ENCODE measurements around the gene KIF7.

GRCh38 chr15:89673165-89673512 is 17.9 kb upstream of the KIF7 start:
- TF ChIP-seq POLR2A (IDR thresholded peaks at IDR 0.05; ENCODE audit: low read depth, low read length), result no peak
- no peak for TF ChIP-seq POLR2AphosphoS5 (IDR thresholded peaks at IDR 0.05; ENCODE audit: insufficient read depth, low read depth, low read length)
- TF ChIP-seq CTCF (IDR thresholded peaks at IDR 0.05; ENCODE audit: extremely low read depth in 1 of 2, insufficient read depth in 1 of 2, low read depth in 1 of 2, low read length in 2 of 2), result peak; percentile 51 to 79
- no peak for TF ChIP-seq FOS (IDR thresholded peaks at IDR 0.05; ENCODE audit: borderline replicate concordance, insufficient read depth, low read length)
- TF ChIP-seq MAX (IDR thresholded peaks at IDR 0.05; ENCODE audit: insufficient read depth, insufficient read length), result no peak
- no peak for TF ChIP-seq JUN (IDR thresholded peaks at IDR 0.05; ENCODE audit: borderline replicate concordance, insufficient read depth, insufficient read length, low read depth)
- no peak for TF ChIP-seq MYC (IDR thresholded peaks at IDR 0.05; ENCODE audit: low read depth, low read length)

Data from endothelial cell of umbilical vein (primary cell).